UCSD-AML1 (cell line): ENCODE measurements around the gene MAN2A1.
"Not testable (repeated sequence)": the region's sequence is repeated elsewhere in the genome, so short reads cannot be mapped to it uniquely, and the experiment has no call there.

Experiments used
- DNase-seq: peaks from one replicate; lab custom pipeline; 2025; ENCODE audit not compliant: unreplicated experiment; lab: John Stamatoyannopoulos, UW

The MAN2A1 gene

GRCh38 chr5:109750463-109750862, 60.7 kb downstream of the MAN2A1 start:
- DNase-seq = no peak

GRCh38 chr5:109753279-109753678, 63.6 kb downstream of the MAN2A1 start:
- no peak for DNase-seq

- DNase-seq = no peak
These were observed 64.6 kb downstream of the MAN2A1 start for GRCh38 chr5:109754319-109754718.

GRCh38 chr5:109755761-109756160, 66.0 kb downstream of the MAN2A1 start:
- DNase-seq = no peak

GRCh38 chr5:109756543-109757185, 66.9 kb downstream of the MAN2A1 start:
- no peak for DNase-seq

GRCh38 chr5:109757490-109757889, 67.8 kb downstream of the MAN2A1 start:
- DNase-seq = no peak

GRCh38 chr5:109759306-109759705, 69.6 kb downstream of the MAN2A1 start:
- no peak for DNase-seq

GRCh38 chr5:109760130-109760529, 70.4 kb downstream of the MAN2A1 start:
- DNase-seq = not testable (repeated sequence)

- no peak for DNase-seq
These were observed 73.1 kb downstream of the MAN2A1 start for GRCh38 chr5:109762821-109763220.

GRCh38 chr5:109767184-109767995, 77.7 kb downstream of the MAN2A1 start:
- no peak for DNase-seq

GRCh38 chr5:109767997-109768396, 78.3 kb downstream of the MAN2A1 start:
- DNase-seq = no peak

GRCh38 chr5:109769597-109770291, 80.0 kb downstream of the MAN2A1 start:
- DNase-seq = no peak

- no peak for DNase-seq
These were observed 85.4 kb downstream of the MAN2A1 start for GRCh38 chr5:109775130-109775529.

- DNase-seq = no peak
These were observed 89.5 kb downstream of the MAN2A1 start for GRCh38 chr5:109779036-109779735.

GRCh38 chr5:109784687-109785086, 95.0 kb downstream of the MAN2A1 start:
- no peak for DNase-seq

- no peak for DNase-seq
These were observed 96.6 kb downstream of the MAN2A1 start for GRCh38 chr5:109786206-109786855.

- no peak for DNase-seq
These were observed 98.9 kb downstream of the MAN2A1 start for GRCh38 chr5:109788596-109788995.

- DNase-seq = no peak
These were observed 102.9 kb downstream of the MAN2A1 start for GRCh38 chr5:109792613-109793012.

- DNase-seq = no peak
These were observed 114.1 kb downstream of the MAN2A1 start for GRCh38 chr5:109803854-109804253.

GRCh38 chr5:109805472-109805871, 115.7 kb downstream of the MAN2A1 start:
- DNase-seq = no peak

GRCh38 chr5:109805883-109806282, 116.2 kb downstream of the MAN2A1 start:
- no peak for DNase-seq
